Gastroesophageal sphincter (tissue), 3 donors: Measurements from ENCODE around the gene MYT1.

ENCODE experiments used
- CTCF ChIP-seq, 4 experiments: fragments of 200-600 bp in 2 of 4; fragments of 450-650 bp in 2 of 4; sonication (generic) in 1 of 4; IDR thresholded peaks; one replicate each; pipeline ENCODE4 v1.5.1; 2017 to 2019; ENCODE audit warnings: antibody characterized with exemption in 4 of 4, mild to moderate bottlenecking in 2 of 4, moderate library complexity in 2 of 4
- EP300 ChIP-seq: sonication (generic); formaldehyde crosslinking; IDR thresholded peaks from one replicate; pipeline ENCODE4 v1.6.1; 2017; ENCODE audit warnings: antibody characterized with exemption, mild to moderate bottlenecking
- POLR2A ChIP-seq, 2 donors: fragments of 450-650 bp; IDR thresholded peaks; one replicate each; pipeline ENCODE4 v1.6.1; 2017; ENCODE audit warnings: antibody characterized with exemption in 2 of 2, mild to moderate bottlenecking in 2 of 2, moderate library complexity in 1 of 2

GRCh38 chr20:64253443-64253842 lies 89.2 kb downstream of the MYT1 start:
- TF ChIP-seq CTCF (IDR thresholded peaks at IDR 0.05): no peak
- no peak for TF ChIP-seq POLR2A (IDR thresholded peaks at IDR 0.05)
- no peak for TF ChIP-seq EP300
